H9 (cell line): ENCODE measurements around the gene FAM174C. TPM values are rescaled to one million over a fixed set of nuclear protein-coding genes. Genes with fewer than 3 reads are reported as not detected.

Experiments used
- DNase-seq: peaks from one replicate; pipeline ENCODE4 v3.0.0-alpha.2; 2017
- H2AFZ ChIP-seq: one replicate; pipeline ENCODE4 v1.6.1; 2013; ENCODE audit warnings: mild to moderate bottlenecking, low read length, control low read depth, moderate library complexity
- H2AK5ac ChIP-seq: 2 replicates; pipeline ENCODE4 v1.6.1; 2013; ENCODE audit warnings: low read length, control low read depth, mixed read lengths; ENCODE audit not compliant: insufficient read length
- H2BK120ac ChIP-seq: one replicate; pipeline ENCODE4 v1.6.1; 2013; ENCODE audit warnings: low read depth, mild to moderate bottlenecking, low read length, control low read depth, inconsistent platforms; ENCODE audit not compliant: poor library complexity, severe bottlenecking
- H2BK12ac ChIP-seq: 2 replicates; pipeline ENCODE4 v1.6.1; 2013; ENCODE audit warnings: low read length, control low read depth, mixed read lengths, low read depth; ENCODE audit not compliant: insufficient read length
- H2BK15ac ChIP-seq: 2 replicates; pipeline ENCODE4 v1.6.1; 2013; ENCODE audit warnings: low read depth, low read length, control low read depth
- H2BK20ac ChIP-seq: one replicate; pipeline ENCODE4 v1.6.1; 2013; ENCODE audit warnings: low read depth, mild to moderate bottlenecking, low read length, control low read depth, inconsistent platforms; ENCODE audit not compliant: poor library complexity, severe bottlenecking
- H2BK5ac ChIP-seq: 2 replicates; pipeline ENCODE4 v1.6.1; 2013; ENCODE audit warnings: low read length, control low read depth, mixed read lengths; ENCODE audit not compliant: insufficient read length
- H3K14ac ChIP-seq: 2 replicates; pipeline ENCODE4 v1.6.1; 2013; ENCODE audit warnings: low read length, control low read depth; ENCODE audit not compliant: insufficient read depth
- H3K18ac ChIP-seq: 2 replicates; pipeline ENCODE4 v1.6.1; 2013; ENCODE audit warnings: low read depth, mild to moderate bottlenecking, mixed read lengths, low read length, control low read depth; ENCODE audit not compliant: insufficient read length
- H3K23ac ChIP-seq: 2 replicates; pipeline ENCODE4 v1.6.1; 2013; ENCODE audit warnings: low read length, control low read depth, mixed read lengths, low read depth; ENCODE audit not compliant: insufficient read length
- H3K23me2 ChIP-seq: 2 replicates; pipeline ENCODE4 v1.6.1; 2013; ENCODE audit warnings: low read depth, mild to moderate bottlenecking, mixed read lengths, low read length, control low read depth; ENCODE audit not compliant: insufficient read length, poor library complexity, severe bottlenecking
- H3K27ac ChIP-seq: 2 replicates; pipeline ENCODE4 v1.5.1; 2013; ENCODE audit warnings: low read length, control low read depth, mixed read lengths, low read depth; ENCODE audit not compliant: insufficient read length
- H3K27me3 ChIP-seq: 2 replicates; pipeline ENCODE4 v1.6.1; 2013; ENCODE audit warnings: low read length, control low read depth, inconsistent platforms; ENCODE audit not compliant: insufficient read depth
- H3K4ac ChIP-seq: 2 replicates; pipeline ENCODE4 v1.6.1; 2013; ENCODE audit warnings: low read depth, mild to moderate bottlenecking, control low read depth, inconsistent platforms, low read length, moderate library complexity
- H3K4me1 ChIP-seq: 2 replicates; pipeline ENCODE4 v1.6.1; 2013; ENCODE audit warnings: low read length, control low read depth, inconsistent platforms; ENCODE audit not compliant: insufficient read depth
- H3K4me2 ChIP-seq: 2 replicates; pipeline ENCODE4 v1.6.1; 2013; ENCODE audit warnings: low read length, control low read depth, mixed read lengths; ENCODE audit not compliant: insufficient read length, insufficient read depth
- H3K56ac ChIP-seq: 2 replicates; pipeline ENCODE4 v1.6.1; 2013; ENCODE audit warnings: low read depth, mild to moderate bottlenecking, mixed read lengths, low read length, control low read depth; ENCODE audit not compliant: insufficient read length
- H3K79me1 ChIP-seq: 2 replicates; pipeline ENCODE4 v1.6.1; 2013; ENCODE audit warnings: low read depth, mild to moderate bottlenecking, moderate library complexity, low read length, control low read depth, inconsistent platforms; ENCODE audit not compliant: insufficient read depth, poor library complexity, severe bottlenecking
- H3K79me2 ChIP-seq: 2 replicates; pipeline ENCODE4 v1.6.1; 2013; ENCODE audit warnings: low read length, control low read depth, inconsistent platforms; ENCODE audit not compliant: insufficient read depth
- H3K9ac ChIP-seq: 2 replicates; pipeline ENCODE4 v1.6.1; 2013; ENCODE audit warnings: low read length, control low read depth, mixed read lengths; ENCODE audit not compliant: insufficient read length; ENCODE audit errors: extremely low read depth
- H3K9me3 ChIP-seq: one replicate; pipeline ENCODE4 v1.6.1; 2013; ENCODE audit warnings: low read depth, low read length, inconsistent platforms; ENCODE audit not compliant: control insufficient read depth
- H3T11ph ChIP-seq: one replicate; pipeline ENCODE4 v1.6.1; 2013; ENCODE audit warnings: mild to moderate bottlenecking, low read length, control low read depth, inconsistent platforms
- H4K20me1 ChIP-seq: one replicate; pipeline ENCODE4 v1.6.1; 2013; ENCODE audit not compliant: control insufficient read depth, insufficient read length, insufficient read depth
- H4K5ac ChIP-seq: 2 replicates; pipeline ENCODE4 v1.6.1; 2013; ENCODE audit warnings: low read depth, mild to moderate bottlenecking, mixed read lengths, low read length, control low read depth; ENCODE audit not compliant: insufficient read length
- H4K8ac ChIP-seq: replicated peaks from 2 replicates; pipeline ENCODE4 v1.6.1; 2013; ENCODE audit warnings: low read length, control low read depth, mixed read lengths, low read depth; ENCODE audit not compliant: insufficient read length
- H4K91ac ChIP-seq: 2 replicates; pipeline ENCODE4 v1.6.1; 2013; ENCODE audit warnings: low read depth, mild to moderate bottlenecking, moderate library complexity, mixed read lengths, low read length, control low read depth; ENCODE audit not compliant: insufficient read length
- H3K27ac Mint-ChIP-seq, 3 experiments: 2 replicates in 2 of 3; 3 replicates in 1 of 3; pipeline ENCODE4 v1.8.0; 2020 to 2021; ENCODE audit warnings: mixed read lengths in 3 of 3, mild to moderate bottlenecking in 1 of 3, moderate library complexity in 1 of 3
- H3K27me3 Mint-ChIP-seq: 2 replicates; pipeline ENCODE4 v1.8.0; 2021; ENCODE audit warnings: low read depth, mild to moderate bottlenecking, moderate library complexity, mixed read lengths
- H3K36me3 Mint-ChIP-seq, 3 experiments: 2 replicates in 2 of 3; 3 replicates in 1 of 3; pipeline ENCODE4 v1.8.0; 2020 to 2021; ENCODE audit warnings: low read depth in 3 of 3, mixed read lengths in 3 of 3; ENCODE audit not compliant: insufficient read depth in 1 of 3
- H3K4me1 Mint-ChIP-seq, 2 experiments: 2 replicates each; pipeline ENCODE4 v1.8.0; 2020; ENCODE audit warnings: mixed read lengths in 2 of 2
- H3K4me3 Mint-ChIP-seq, 2 experiments: 2 replicates in 1 of 2; 3 replicates in 1 of 2; pipeline ENCODE4 v1.8.0; 2020 to 2021; ENCODE audit warnings: mild to moderate bottlenecking in 2 of 2, mixed read lengths in 2 of 2, moderate library complexity in 1 of 2
- H3K9me3 Mint-ChIP-seq, 2 experiments: 2 replicates in 1 of 2; 3 replicates in 1 of 2; pipeline ENCODE4 v1.8.0; 2020; ENCODE audit warnings: mild to moderate bottlenecking in 2 of 2, mixed read lengths in 2 of 2, moderate library complexity in 1 of 2
- CTCF ChIP-seq: fragments of 200-600 bp; sonication (generic); conservative IDR thresholded peaks from 3 replicates; pipeline ENCODE4 v1.8.0; 2021; ENCODE audit warnings: antibody characterized with exemption, mild to moderate bottlenecking
- WGBS: extraction: QIAGEN DNeasy Blood & Tissue Kit; methylation state at CpG from one replicate; pipeline ENCODE4 v1.1.7; 2013; ENCODE audit warnings: missing lambda C conversion rate, low lambda C conversion rate, mixed read lengths; ENCODE audit not compliant: insufficient read length; ENCODE audit errors: extremely low coverage; 5-methylcytosine and 5-hydroxymethylcytosine counted together
- total RNA-seq: library from RNA; stranded (reverse); gene quantifications from 2 replicates; pipeline ENCODE4 v1.2.1, GENCODE V29; 2021

The FAM174C gene
- total RNA-seq, 1 experiment from 2014 or later: 63.0 TPM

GRCh38 chr19:1295169-1296012 lies 20.1 kb downstream of the FAM174C start:
- no peak overlapping the region for H3K27ac ChIP-seq
- no peak overlapping the region for H3K4ac ChIP-seq
- H3K14ac ChIP-seq: no peak overlapping the region
- H2BK20ac ChIP-seq: no peak overlapping the region
- no peak overlapping the region for H3K56ac ChIP-seq
- Mint-ChIP-seq H3K27ac (no peak overlapping the region), H3K27me3 (peaks cover 13% of the 10 kb centered on the region), H3K9me3 (no peaks in the 10 kb centered on the region), H3K4me3 (peak overlapping the region; percentile 48 to 77), H3K4me1 (peaks cover 0 to 12% of the 10 kb centered on the region in 2 experiments; a peak in 2 of 4 replicates), H3K36me3 (peaks cover 0 to 4% (median 2%) of the 10 kb centered on the region in 3 experiments; a peak in 2 of 7 replicates)
- no peak overlapping the region for H2AFZ ChIP-seq
- no peaks in the 10 kb centered on the region for H3K4me1 ChIP-seq
- peak overlapping the region; percentile 6 for H3K4me2 ChIP-seq
- no peaks in the 10 kb centered on the region for H3K9me3 ChIP-seq
- H3K9ac ChIP-seq: no peak overlapping the region
- H3K23me2 ChIP-seq: no peaks in the 10 kb centered on the region
- no peak overlapping the region for H3T11ph ChIP-seq
- no peaks in the 10 kb centered on the region for H3K27me3 ChIP-seq
- H3K79me1 ChIP-seq: no peaks in the 10 kb centered on the region
- H3K79me2 ChIP-seq: no peaks in the 10 kb centered on the region
- no peak overlapping the region for H2AK5ac ChIP-seq
- TF ChIP-seq CTCF: no peak
- H2BK120ac ChIP-seq: no peak overlapping the region
- no peak overlapping the region for H3K23ac ChIP-seq
- no peak overlapping the region for H2BK12ac ChIP-seq
- no peak overlapping the region for H2BK15ac ChIP-seq
- no peak overlapping the region for H3K18ac ChIP-seq
- no CpG with 5 or more reads among the region's 82 CpGs for WGBS
- H4K5ac ChIP-seq: no peak overlapping the region
- no peak overlapping the region for H2BK5ac ChIP-seq
- no peak overlapping the region for H4K91ac ChIP-seq
- DNase-seq: peak; percentile 64
- H4K8ac ChIP-seq: no peak overlapping the region
- no peaks in the 10 kb centered on the region for H4K20me1 ChIP-seq
